H1 (cell line): ENCODE results near the gene NFE2L2.

Experiments
- CTCF ChIP-seq, 3 experiments: IDR thresholded peaks; 1 replicate in 2 of 3; 2 replicates in 1 of 3; pipeline versions ENCODE4 v1.5.1 to v1.6.1; 2011; ENCODE audit warnings: low read length in 3 of 3, mild to moderate bottlenecking in 3 of 3, inconsistent platforms in 2 of 3, low read depth in 1 of 3, moderate library complexity in 1 of 3; ENCODE audit not compliant: insufficient read depth in 1 of 3; ENCODE audit errors: control extremely low read depth in 1 of 3
- SP1 ChIP-seq: IDR thresholded peaks from 2 replicates; pipeline ENCODE4 v1.6.1; 2011; ENCODE audit warnings: low read depth, low read length

DNA sequence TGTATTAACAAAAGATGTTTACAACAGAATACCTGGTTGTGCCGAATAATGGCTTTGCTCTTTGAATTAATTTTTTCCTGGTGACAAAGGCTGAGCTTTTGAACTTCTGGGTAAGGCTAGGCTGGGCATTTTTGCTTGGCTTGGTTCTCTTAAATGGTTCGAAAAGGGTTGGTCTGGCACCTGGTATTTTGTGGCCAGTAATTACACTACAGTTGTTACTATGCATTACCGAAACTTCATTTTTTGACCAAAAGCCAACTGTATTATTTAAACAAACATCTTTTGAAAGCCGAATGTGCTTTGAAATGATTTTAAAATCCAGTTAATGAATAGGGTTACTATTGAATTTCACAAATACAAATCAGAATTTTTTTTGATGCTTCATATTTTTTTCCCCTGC is 19.4 kb upstream of the NFE2L2 start:
- TF ChIP-seq SP1 (no peak), CTCF (IDR thresholded peaks at IDR 0.05; ENCODE audit: control extremely low read depth in 1 of 3, insufficient read depth in 1 of 3, low read depth in 1 of 3, low read length in 3 of 3) (no peak)
